Liver (tissue), 9 donors: ENCODE measurements around the gene NEU4. TPM values are rescaled to one million over a fixed set of nuclear protein-coding genes. Genes with fewer than 3 reads are reported as not detected.

Experiments used
- DNase-seq: peaks from one replicate; pipeline ENCODE4 v3.0.0-alpha.2; 2017; ENCODE audit warnings: low spot score
- H3K27ac ChIP-seq, 2 donors: one replicate each; pipeline ENCODE4 v1.7.0; 2013; ENCODE audit warnings: inconsistent platforms in 2 of 2, low read length in 2 of 2, control low read depth in 1 of 2, low read depth in 1 of 2, mild to moderate bottlenecking in 1 of 2
- H3K27me3 ChIP-seq, 4 donors: one replicate each; pipeline versions ENCODE4 v1.6.1 to v1.7.0; 2013; ENCODE audit warnings: low read length in 3 of 4, inconsistent platforms in 1 of 4, mild to moderate bottlenecking in 1 of 4, moderate library complexity in 1 of 4; ENCODE audit not compliant: control insufficient read depth in 4 of 4, insufficient read depth in 4 of 4
- H3K36me3 ChIP-seq, 4 donors: one replicate each; pipeline versions ENCODE4 v1.6.1 to v1.7.0; 2013; ENCODE audit warnings: low read length in 3 of 4, mild to moderate bottlenecking in 3 of 4, low read depth in 1 of 4, moderate library complexity in 1 of 4; ENCODE audit not compliant: control insufficient read depth in 4 of 4, insufficient read depth in 3 of 4
- H3K4me1 ChIP-seq, 4 donors: one replicate each; pipeline versions ENCODE4 v1.6.1 to v1.7.0; 2013; ENCODE audit warnings: low read length in 3 of 4, mild to moderate bottlenecking in 3 of 4, moderate library complexity in 1 of 4; ENCODE audit not compliant: control insufficient read depth in 4 of 4, insufficient read depth in 4 of 4
- H3K4me3 ChIP-seq, 3 donors: one replicate each; pipeline versions ENCODE4 v1.6.1 to v1.7.0; 2013; ENCODE audit warnings: low read length in 3 of 3, control low read depth in 1 of 3, low read depth in 1 of 3, mild to moderate bottlenecking in 1 of 3
- H3K9ac ChIP-seq, 2 donors: one replicate each; pipeline ENCODE4 v1.7.0; 2013; ENCODE audit warnings: low read length in 2 of 2, mild to moderate bottlenecking in 2 of 2, moderate library complexity in 2 of 2, control low read depth in 1 of 2, low read depth in 1 of 2
- H3K9me3 ChIP-seq, 4 donors: one replicate each; pipeline versions ENCODE4 v1.6.1 to v1.7.0; 2013; ENCODE audit warnings: low read length in 3 of 4; ENCODE audit not compliant: control insufficient read depth in 4 of 4
- ATF3 ChIP-seq: IDR thresholded peaks from 2 replicates; pipeline ENCODE4 v1.6.1; 2016; ENCODE audit warnings: antibody characterized with exemption
- CTCF ChIP-seq: fragments of 150-350 bp; IDR thresholded peaks from 2 replicates; pipeline ENCODE4 v1.5.1; 2017; ENCODE audit warnings: improper control_type of control experiment, low read depth, low read length; ENCODE audit not compliant: missing input control
- EGR1 ChIP-seq, 2 donors: IDR thresholded peaks; 2 replicates each; pipeline ENCODE4 v1.6.1; 2016 to 2018; ENCODE audit warnings: antibody characterized with exemption in 2 of 2, low read depth in 2 of 2
- FOXA1 ChIP-seq: IDR thresholded peaks from 2 replicates; pipeline ENCODE4 v1.6.1; 2016; ENCODE audit warnings: antibody characterized with exemption
- FOXA2 ChIP-seq: IDR thresholded peaks from 2 replicates; pipeline ENCODE4 v1.6.1; 2016; ENCODE audit warnings: antibody characterized with exemption
- HNF4G ChIP-seq: IDR thresholded peaks from 2 replicates; pipeline ENCODE4 v1.6.1; 2016; ENCODE audit warnings: antibody characterized with exemption
- JUND ChIP-seq, 2 donors: IDR thresholded peaks; 2 replicates each; pipeline ENCODE4 v1.6.1; 2016; ENCODE audit warnings: antibody characterized with exemption in 2 of 2
- MAX ChIP-seq: IDR thresholded peaks from 2 replicates; pipeline ENCODE4 v1.6.1; 2016; ENCODE audit warnings: antibody characterized with exemption
- NR2F2 ChIP-seq: IDR thresholded peaks from 2 replicates; pipeline ENCODE4 v1.6.1; 2016; ENCODE audit warnings: antibody characterized with exemption
- RAD21 ChIP-seq, 2 donors: IDR thresholded peaks; 2 replicates each; pipeline ENCODE4 v1.6.1; 2016; ENCODE audit warnings: antibody characterized with exemption in 2 of 2, mild to moderate bottlenecking in 2 of 2
- REST ChIP-seq: IDR thresholded peaks from 2 replicates; pipeline ENCODE4 v1.6.1; 2016; ENCODE audit warnings: antibody characterized with exemption, mild to moderate bottlenecking
- RXRA ChIP-seq, 2 donors: IDR thresholded peaks; 2 replicates each; pipeline ENCODE4 v1.6.1; 2017 to 2018; ENCODE audit warnings: antibody characterized with exemption in 2 of 2, mild to moderate bottlenecking in 1 of 2
- SP1 ChIP-seq: IDR thresholded peaks from 2 replicates; pipeline ENCODE4 v1.6.1; 2018; ENCODE audit warnings: antibody characterized with exemption, mild to moderate bottlenecking
- TAF1 ChIP-seq: conservative IDR thresholded peaks from 2 replicates; pipeline ENCODE4 v1.6.1; 2016; ENCODE audit warnings: antibody characterized with exemption, mild to moderate bottlenecking
- YY1 ChIP-seq: IDR thresholded peaks from 2 replicates; pipeline ENCODE4 v1.6.1; 2016; ENCODE audit warnings: antibody characterized with exemption, mild to moderate bottlenecking
- ZBTB33 ChIP-seq: IDR thresholded peaks from 2 replicates; pipeline ENCODE4 v1.6.1; 2016; ENCODE audit warnings: antibody characterized with exemption
- WGBS: extraction: QIAGEN DNeasy Blood & Tissue Kit; methylation state at CpG from one replicate; pipeline ENCODE4 v1.1.7; 2013; 5-methylcytosine and 5-hydroxymethylcytosine counted together
- polyA plus RNA-seq, 2 donors: library from polyadenylated mRNA; stranded (reverse) in 1 of 2; unstranded in 1 of 2; fragments of 200-250 nt in 1 of 2; fragments of >200 nt in 1 of 2; fragmentation: Nextera tagmentation in 1 of 2; extraction: Ambion mirVana in 1 of 2; gene quantifications; one replicate each; pipeline versions ENCODE4 v1.2.1 to v1.2.3, GENCODE V29; 2013 to 2015
- total RNA-seq, 2 donors: library from RNA; depleted of rRNA; stranded (reverse); fragments of >200 nt; gene quantifications; one replicate each; pipeline ENCODE4 v1.2.3, GENCODE V29; 2014
- donor health status: healthy.
- donor health status: healthy.
- donor health status: healthy.
- donor health status: healthy.
- donor health status: healthy.

The NEU4 gene
- total and polyA plus RNA-seq, 4 donors, result 5.4 to 58.4 (median 35.1) TPM

- Histone ChIP-seq H3K9ac (no peak overlapping the region), H3K4me3 (no peak overlapping the region), H3K9me3 (no peaks in the 10 kb centered on the region), H3K27ac (no peak overlapping the region), H3K36me3 (no peaks in the 10 kb centered on the region), H3K4me1 (peaks cover 0 to 4% (median 0%) of the 10 kb centered on the region in 4 donors), H3K27me3 (no peaks in the 10 kb centered on the region)
- no peak for DNase-seq
- TF ChIP-seq ATF3 (no peak), ZBTB33 (no peak), RXRA (IDR thresholded peaks at IDR 0.05) (no peak), FOXA1 (no peak), YY1 (no peak), MAX (no peak), TAF1 (no peak), NR2F2 (no peak), EGR1 (IDR thresholded peaks at IDR 0.05; ENCODE audit: low read depth in 2 of 2) (no peak), JUND (IDR thresholded peaks at IDR 0.05) (no peak), RAD21 (IDR thresholded peaks at IDR 0.05) (no peak), SP1 (no peak), FOXA2 (no peak), HNF4G (no peak)
- 79% methylated on average over 21 of the region's 21 CpGs for WGBS
These were observed 45.6 kb downstream of the NEU4 start for GRCh38 chr2:241854342-241855244.

- Histone ChIP-seq H3K27me3 (no peaks in the 10 kb centered on the region), H3K9me3 (no peaks in the 10 kb centered on the region), H3K36me3 (no peaks in the 10 kb centered on the region), H3K4me3 (no peak overlapping the region), H3K4me1 (peaks cover 0 to 4% (median 0%) of the 10 kb centered on the region in 4 donors), H3K27ac (no peak overlapping the region), H3K9ac (no peak overlapping the region)
- no peak for DNase-seq
- WGBS, result 89% methylated on average over 18 of the region's 18 CpGs
- TF ChIP-seq SP1, result no peak
- no peak for TF ChIP-seq JUND (IDR thresholded peaks at IDR 0.05)
- TF ChIP-seq NR2F2, result no peak
- no peak for TF ChIP-seq HNF4G
These were observed 46.4 kb downstream of the NEU4 start for GRCh38 chr2:241855245-241855887.

- no peak for DNase-seq
- Histone ChIP-seq H3K27me3 (no peaks in the 10 kb centered on the region), H3K27ac (no peak overlapping the region), H3K4me1 (peaks cover 0 to 4% (median 0%) of the 10 kb centered on the region in 4 donors), H3K4me3 (no peak overlapping the region), H3K36me3 (no peaks in the 10 kb centered on the region), H3K9ac (no peak overlapping the region), H3K9me3 (no peaks in the 10 kb centered on the region)
- WGBS, result 86% methylated on average over 20 of the region's 20 CpGs
- TF ChIP-seq REST (no peak), TAF1 (no peak), RXRA (IDR thresholded peaks at IDR 0.05) (no peak), ZBTB33 (no peak), CTCF (no peak), JUND (IDR thresholded peaks at IDR 0.05) (no peak)
These were observed 47.0 kb downstream of the NEU4 start for GRCh38 chr2:241855888-241856422.
